Measurements from ENCODE around the gene EXOC6B. TPM values are rescaled to one million over a fixed set of nuclear protein-coding genes. Genes with fewer than 3 reads are reported as not detected.

The EXOC6B gene
- total RNA-seq, 1 experiment from 2014 or later, result 40.1 TPM

GRCh38 chr2:72543497-72544216 lies 282.2 kb downstream of the EXOC6B start:
- Histone ChIP-seq H3K4me2 (ENCODE audit: insufficient read depth, insufficient read length, low read length) (no peak overlapping the region), H3K79me1 (ENCODE audit: insufficient read depth, low read depth, low read length, poor library complexity, severe bottlenecking) (no peaks in the 10 kb centered on the region), H3T11ph (ENCODE audit: low read length) (no peak overlapping the region), H3K9me3 (ENCODE audit: control insufficient read depth, low read depth, low read length) (no peaks in the 10 kb centered on the region), H2BK20ac (ENCODE audit: low read depth, low read length, poor library complexity, severe bottlenecking) (no peak overlapping the region), H3K79me2 (ENCODE audit: insufficient read depth, low read length) (no peaks in the 10 kb centered on the region), H4K8ac (replicated peaks; ENCODE audit: insufficient read length, low read depth, low read length) (no peak overlapping the region), H2BK5ac (ENCODE audit: insufficient read length, low read length) (no peak overlapping the region), H3K14ac (ENCODE audit: insufficient read depth, low read length) (no peak overlapping the region), H3K9ac (ENCODE audit: extremely low read depth, insufficient read length, low read length) (no peak overlapping the region), H3K23ac (ENCODE audit: insufficient read length, low read depth, low read length) (no peak overlapping the region), H4K91ac (ENCODE audit: insufficient read length, low read depth, low read length) (no peak overlapping the region), H2AFZ (ENCODE audit: low read length) (no peak overlapping the region), H4K20me1 (ENCODE audit: control insufficient read depth, insufficient read depth, insufficient read length) (no peaks in the 10 kb centered on the region), H2BK12ac (ENCODE audit: insufficient read length, low read depth, low read length) (no peak overlapping the region), H3K56ac (ENCODE audit: insufficient read length, low read depth, low read length) (no peak overlapping the region), H3K23me2 (ENCODE audit: insufficient read length, low read depth, low read length, poor library complexity, severe bottlenecking) (no peaks in the 10 kb centered on the region), H2BK120ac (ENCODE audit: low read depth, low read length, poor library complexity, severe bottlenecking) (no peak overlapping the region), H3K27me3 (ENCODE audit: insufficient read depth, low read length) (no peaks in the 10 kb centered on the region), H3K18ac (ENCODE audit: insufficient read length, low read depth, low read length) (no peak overlapping the region), H3K27ac (ENCODE audit: insufficient read length, low read depth, low read length) (no peak overlapping the region), H3K4me1 (ENCODE audit: insufficient read depth, low read length) (peaks cover 8% of the 10 kb centered on the region), H2BK15ac (ENCODE audit: low read depth, low read length) (no peak overlapping the region), H2AK5ac (ENCODE audit: insufficient read length, low read length) (no peak overlapping the region), H4K5ac (ENCODE audit: insufficient read length, low read depth, low read length) (no peak overlapping the region), H3K4ac (ENCODE audit: low read depth, low read length) (no peak overlapping the region)
- H3K27ac Mint-ChIP-seq, result no peak overlapping the region
- no peaks in the 10 kb centered on the region for H3K27me3 Mint-ChIP-seq (ENCODE audit: low read depth)
- no peak for DNase-seq
- 0 out of 7 replicates have a peak, but pooled peaks cover 0 to 2% (median 0%) of the 10 kb centered on the region in 3 experiments for H3K36me3 Mint-ChIP-seq (ENCODE audit: insufficient read depth in 1 of 3, low read depth in 3 of 3)
- WGBS (ENCODE audit: extremely low coverage, insufficient read length, low lambda C conversion rate), result no CpG with 5 or more reads among the region's 3 CpGs
- no peaks in the 10 kb centered on the region for H3K9me3 Mint-ChIP-seq
- peaks cover 8 to 9% of the 10 kb centered on the region in 2 experiments for H3K4me1 Mint-ChIP-seq
- H3K4me3 Mint-ChIP-seq, result no peak overlapping the region
- no peak for TF ChIP-seq CTCF (conservative IDR thresholded peaks at IDR 0.05)
